ENCODE measurements around the gene RNF4.

The RNF4 gene

DNA sequence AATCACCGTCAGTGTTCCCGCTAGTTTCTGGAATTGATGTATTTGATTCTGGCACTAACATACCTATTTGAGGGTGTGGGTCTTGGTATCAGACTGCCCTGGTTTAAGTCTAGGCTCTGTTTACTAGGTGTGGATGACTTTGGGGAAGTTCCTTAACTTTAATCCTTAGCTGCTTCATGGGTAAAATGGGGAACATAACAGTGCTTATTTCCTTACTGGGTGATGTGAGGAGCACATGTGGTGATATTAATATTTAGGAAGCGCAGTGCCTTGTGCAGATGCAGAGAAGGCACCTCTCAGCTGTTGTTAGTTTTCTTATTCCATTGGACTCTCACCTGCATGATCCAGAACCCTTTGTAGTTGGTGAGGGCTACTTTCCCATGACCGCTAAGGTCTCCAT lies 17.1 kb downstream of the RNF4 start:
- Histone ChIP-seq H3K9me3 (ENCODE audit: insufficient read depth, low read depth, low read length) (no peaks in the 10 kb centered on the region), H3K9ac (ENCODE audit: low read depth, low read length) (no peak overlapping the region), H3K27me3 (ENCODE audit: insufficient read depth, low read length) (no peaks in the 10 kb centered on the region), H3K36me3 (ENCODE audit: insufficient read depth, low read depth, low read length) (peaks cover 20% of the 10 kb centered on the region), H3K4me1 (ENCODE audit: insufficient read depth, low read length) (peaks cover 12% of the 10 kb centered on the region; the same call in 1 of the 2 replicates), H3K4me3 (ENCODE audit: low read length) (no peak overlapping the region), H3K27ac (ENCODE audit: low read length) (no peak overlapping the region)

DNA sequence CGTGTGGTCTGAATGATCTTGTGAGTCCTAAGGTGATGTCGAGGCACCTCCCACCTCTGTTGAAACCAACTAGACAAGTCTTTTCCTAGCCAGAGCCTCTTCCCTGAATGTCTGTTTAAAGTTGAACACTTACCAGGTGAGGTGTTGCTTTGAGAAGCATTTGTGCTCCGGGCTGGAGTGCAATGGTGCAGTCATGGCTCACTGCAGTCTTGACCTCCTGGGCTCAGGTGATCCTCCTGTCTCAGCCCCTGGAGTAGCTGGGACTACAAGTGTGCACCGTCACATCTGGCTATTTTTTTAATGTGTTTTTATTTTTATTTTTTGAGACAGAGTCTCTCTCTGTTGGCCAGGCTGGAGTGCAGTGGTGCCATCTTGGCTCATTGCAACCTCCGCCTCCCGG lies 18.1 kb downstream of the RNF4 start:
- Histone ChIP-seq H3K27ac (ENCODE audit: low read length) (no peak overlapping the region), H3K9ac (ENCODE audit: low read depth, low read length) (no peak overlapping the region), H3K4me3 (ENCODE audit: low read length) (no peak overlapping the region), H3K36me3 (ENCODE audit: insufficient read depth, low read depth, low read length) (peaks cover 27% of the 10 kb centered on the region), H3K4me1 (ENCODE audit: insufficient read depth, low read length) (peaks cover 6% of the 10 kb centered on the region; the same call in 1 of the 2 replicates), H3K9me3 (ENCODE audit: insufficient read depth, low read depth, low read length) (no peaks in the 10 kb centered on the region), H3K27me3 (ENCODE audit: insufficient read depth, low read length) (no peaks in the 10 kb centered on the region)

DNA sequence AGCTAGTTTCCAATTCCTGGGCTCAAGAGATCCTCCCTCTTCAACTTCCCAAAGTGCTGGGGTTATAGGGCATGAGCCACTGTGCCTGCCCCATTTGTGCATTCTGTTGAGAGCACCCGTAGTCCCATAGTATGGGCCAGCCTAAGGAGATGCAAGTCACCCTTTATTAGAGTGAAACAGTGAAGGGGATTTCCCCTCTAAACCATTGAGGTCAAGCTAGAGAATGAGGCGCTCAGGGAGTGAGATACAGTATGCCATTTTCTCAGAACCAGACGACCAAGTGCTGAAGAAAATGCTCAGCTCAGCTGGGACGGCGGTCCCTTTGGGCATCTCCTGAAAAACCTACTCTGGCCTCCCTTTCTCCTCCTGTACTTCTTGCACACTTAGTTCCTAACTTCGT lies 18.7 kb downstream of the RNF4 start:
- Histone ChIP-seq H3K36me3 (ENCODE audit: insufficient read depth, low read depth, low read length) (peaks cover 33% of the 10 kb centered on the region), H3K9ac (ENCODE audit: low read depth, low read length) (no peak overlapping the region), H3K4me1 (ENCODE audit: insufficient read depth, low read length) (no peaks in the 10 kb centered on the region)

DNA sequence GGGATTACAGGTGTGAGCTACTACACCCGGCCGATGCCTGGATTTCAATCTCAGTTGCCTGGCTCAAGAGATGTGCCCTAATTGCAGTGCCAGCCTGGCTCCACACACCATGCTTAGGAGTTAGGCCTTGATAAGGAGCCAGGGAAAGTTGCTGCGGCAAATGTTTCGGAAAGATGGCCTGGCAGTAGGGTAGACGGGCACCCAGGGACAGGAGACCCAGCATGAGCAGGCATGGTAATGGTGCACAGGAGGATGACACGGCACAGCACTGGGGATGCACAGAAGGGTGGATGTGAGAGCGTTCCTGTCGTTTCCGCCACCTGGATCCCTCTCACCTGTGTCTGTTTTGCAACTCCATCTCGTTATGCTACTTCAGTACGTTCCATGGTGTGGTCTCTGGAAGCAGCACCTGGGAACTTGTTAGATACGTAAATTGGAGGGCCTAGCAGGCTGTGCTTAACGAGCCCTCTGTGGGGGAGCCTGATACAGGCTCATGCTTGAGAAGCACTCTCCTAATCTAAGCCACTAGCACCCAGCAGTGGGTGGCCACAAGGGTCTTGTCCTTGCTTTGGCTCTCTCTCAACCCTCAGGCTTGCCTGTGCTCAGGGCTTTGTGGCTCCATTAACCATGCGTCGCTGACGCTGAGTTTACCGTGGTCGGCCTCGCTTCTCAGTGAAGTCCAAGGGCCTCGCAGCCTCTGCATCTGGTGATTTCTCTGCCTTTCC lies 20.3 kb downstream of the RNF4 start:
- Histone ChIP-seq H3K27ac (ENCODE audit: low read length) (no peak overlapping the region), H3K9me3 (ENCODE audit: insufficient read depth, low read depth, low read length) (no peaks in the 10 kb centered on the region), H3K36me3 (ENCODE audit: insufficient read depth, low read depth, low read length) (peaks cover 47% of the 10 kb centered on the region), H3K4me3 (ENCODE audit: low read length) (no peak overlapping the region), H3K27me3 (ENCODE audit: insufficient read depth, low read length) (no peaks in the 10 kb centered on the region), H3K4me1 (ENCODE audit: insufficient read depth, low read length) (no peaks in the 10 kb centered on the region), H3K9ac (ENCODE audit: low read depth, low read length) (no peak overlapping the region)

More for the DNA sequence above, 18.7 kb downstream of the RNF4 start:
- H3K27me3 ChIP-seq (ENCODE audit: insufficient read depth, low read length): no peaks in the 10 kb centered on the region
- no peaks in the 10 kb centered on the region for H3K9me3 ChIP-seq (ENCODE audit: insufficient read depth, low read depth, low read length)
- H3K4me3 ChIP-seq (ENCODE audit: low read length): no peak overlapping the region
- no peak overlapping the region for H3K27ac ChIP-seq (ENCODE audit: low read length)

DNA sequence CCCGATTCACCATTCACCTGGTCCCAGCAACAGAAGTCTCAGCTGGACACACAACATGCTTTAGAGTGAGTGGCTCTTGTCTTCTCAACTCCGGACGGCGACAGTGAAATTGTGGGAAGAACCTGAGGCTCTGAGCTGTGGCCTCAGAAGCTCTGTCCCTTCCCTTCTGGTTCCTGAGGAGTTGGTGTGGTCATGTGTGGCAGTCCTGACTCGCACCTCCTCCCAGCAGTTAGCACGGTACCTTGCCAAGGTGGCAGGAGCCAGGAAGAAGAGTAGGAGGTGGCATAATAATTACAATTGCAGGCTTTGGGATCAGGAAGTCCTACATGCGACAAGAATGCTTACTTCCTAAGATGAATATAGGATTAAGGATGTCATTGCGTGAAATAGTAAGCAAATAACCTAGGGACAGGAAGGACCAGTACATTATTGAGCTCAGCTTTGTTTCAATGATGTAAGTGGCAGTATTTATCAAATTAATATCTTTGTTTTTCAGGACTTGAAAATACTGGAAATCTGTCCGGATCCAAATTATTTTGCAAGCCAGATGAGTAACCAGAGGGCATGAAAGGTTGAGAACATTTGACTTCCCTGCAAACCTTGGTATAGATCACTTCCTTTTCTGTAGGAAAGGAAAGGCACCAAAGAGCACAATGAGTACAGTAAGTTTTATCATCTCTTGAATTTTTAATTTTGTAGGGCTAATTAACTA lies 21.1 kb downstream of the RNF4 start:
- H3K4me1 ChIP-seq (ENCODE audit: insufficient read depth, low read length): no peaks in the 10 kb centered on the region
- no peaks in the 10 kb centered on the region for H3K27me3 ChIP-seq (ENCODE audit: insufficient read depth, low read length)
- H3K9ac ChIP-seq (ENCODE audit: low read depth, low read length): no peak overlapping the region
- H3K4me3 ChIP-seq (ENCODE audit: low read length): no peak overlapping the region
- no peak overlapping the region for H3K27ac ChIP-seq (ENCODE audit: low read length)
- no peaks in the 10 kb centered on the region for H3K9me3 ChIP-seq (ENCODE audit: insufficient read depth, low read depth, low read length)
- H3K36me3 ChIP-seq (ENCODE audit: insufficient read depth, low read depth, low read length): peaks cover 51% of the 10 kb centered on the region

DNA sequence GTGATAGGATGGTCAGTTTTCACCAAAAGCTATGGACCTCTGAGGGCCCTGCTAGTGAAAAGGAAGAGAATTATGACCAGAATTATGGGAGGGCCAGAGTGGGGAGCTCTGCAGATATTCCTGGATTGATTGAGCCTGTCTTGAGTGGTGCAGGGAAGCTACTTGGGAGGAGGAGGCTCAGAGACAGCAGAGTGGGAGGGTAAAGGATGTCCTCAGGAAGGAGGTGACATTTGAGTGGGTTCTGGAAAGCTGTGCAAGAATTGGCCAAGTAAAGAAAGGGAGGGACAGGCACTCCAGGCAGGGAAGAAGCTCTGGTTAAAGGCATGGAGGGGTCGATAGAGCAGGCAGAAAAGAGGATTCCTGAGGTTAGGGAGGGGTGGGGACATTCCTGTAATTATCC lies 24.1 kb downstream of the RNF4 start:
- Histone ChIP-seq H3K4me3 (ENCODE audit: low read length) (no peak overlapping the region), H3K9me3 (ENCODE audit: insufficient read depth, low read depth, low read length) (no peaks in the 10 kb centered on the region), H3K9ac (ENCODE audit: low read depth, low read length) (no peak overlapping the region), H3K27ac (ENCODE audit: low read length) (no peak overlapping the region), H3K27me3 (ENCODE audit: insufficient read depth, low read length) (no peaks in the 10 kb centered on the region), H3K36me3 (ENCODE audit: insufficient read depth, low read depth, low read length) (peaks cover 80% of the 10 kb centered on the region), H3K4me1 (ENCODE audit: insufficient read depth, low read length) (no peaks in the 10 kb centered on the region)

DNA sequence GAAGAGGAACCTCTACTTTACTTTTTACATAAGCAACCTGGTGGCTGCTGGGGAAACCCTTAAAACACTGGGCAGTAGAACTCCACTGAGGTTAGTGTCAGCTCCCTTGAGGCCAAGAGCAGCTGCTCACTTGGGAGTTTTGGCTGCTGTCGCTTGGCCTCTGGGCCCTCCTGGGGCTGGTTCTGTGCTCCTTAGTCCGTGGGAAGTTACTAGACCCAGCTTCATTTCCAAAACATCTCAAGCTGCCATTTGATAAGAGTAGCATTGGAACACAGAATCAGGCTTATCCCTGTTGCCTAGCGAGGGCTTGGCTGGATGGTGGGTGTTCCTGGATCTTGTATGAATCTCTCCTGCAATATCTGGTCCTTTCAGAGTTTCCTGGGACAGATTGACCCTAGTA lies 26.1 kb downstream of the RNF4 start:
- H3K4me3 ChIP-seq (ENCODE audit: low read length): no peak overlapping the region
- no peaks in the 10 kb centered on the region for H3K9me3 ChIP-seq (ENCODE audit: insufficient read depth, low read depth, low read length)
- no peaks in the 10 kb centered on the region for H3K27me3 ChIP-seq (ENCODE audit: insufficient read depth, low read length)
- peaks cover 93% of the 10 kb centered on the region for H3K36me3 ChIP-seq (ENCODE audit: insufficient read depth, low read depth, low read length)
- H3K27ac ChIP-seq (ENCODE audit: low read length): no peak overlapping the region
- no peak overlapping the region for H3K9ac ChIP-seq (ENCODE audit: low read depth, low read length)
- no peaks in the 10 kb centered on the region for H3K4me1 ChIP-seq (ENCODE audit: insufficient read depth, low read length)

DNA sequence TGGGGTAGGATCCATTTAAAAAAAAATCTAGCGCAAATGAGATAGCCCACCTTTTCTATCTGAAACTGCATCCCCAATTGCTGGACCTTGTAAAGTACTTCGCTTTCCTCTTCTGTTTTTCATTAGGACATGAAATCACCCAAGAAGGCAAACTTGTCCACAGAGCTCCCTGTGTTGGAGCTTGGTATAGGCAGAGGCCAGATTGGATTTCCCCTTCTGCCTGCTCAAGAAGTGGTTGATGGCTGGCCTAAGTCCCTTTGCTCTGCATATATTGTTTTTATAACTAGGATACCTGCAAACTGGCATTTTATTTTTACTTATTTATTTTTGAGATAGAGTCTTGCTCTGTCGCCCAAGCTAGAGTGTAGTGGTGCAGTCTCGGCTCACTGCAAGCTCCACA lies 28.4 kb downstream of the RNF4 start:
- H3K4me1 ChIP-seq (ENCODE audit: insufficient read depth, low read length): no peaks in the 10 kb centered on the region
- no peaks in the 10 kb centered on the region for H3K27me3 ChIP-seq (ENCODE audit: insufficient read depth, low read length)
- no peak overlapping the region for H3K9ac ChIP-seq (ENCODE audit: low read depth, low read length)
- H3K4me3 ChIP-seq (ENCODE audit: low read length): no peak overlapping the region
- no peaks in the 10 kb centered on the region for H3K9me3 ChIP-seq (ENCODE audit: insufficient read depth, low read depth, low read length)
- no peak overlapping the region for H3K27ac ChIP-seq (ENCODE audit: low read length)
- peaks cover 93% of the 10 kb centered on the region for H3K36me3 ChIP-seq (ENCODE audit: insufficient read depth, low read depth, low read length)

DNA sequence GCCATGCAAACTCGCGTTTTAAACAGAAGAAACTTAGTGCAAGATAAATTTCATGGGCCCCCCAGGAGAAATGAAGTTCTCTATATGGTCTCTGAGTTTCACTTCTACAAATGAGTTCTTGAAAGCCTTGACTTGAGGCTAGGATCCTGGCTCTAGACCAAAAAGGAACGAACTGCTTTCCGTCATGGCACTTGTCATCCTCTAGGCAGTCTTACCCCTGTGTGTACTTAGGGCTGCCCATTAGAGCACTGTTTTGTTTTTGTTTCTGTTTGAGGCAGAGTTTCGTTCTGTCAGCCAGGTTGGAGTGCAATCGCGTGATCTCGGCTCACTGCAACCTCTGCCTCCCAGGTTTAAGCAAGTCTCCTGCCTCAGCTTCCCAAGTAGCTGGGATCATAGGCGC lies 29.0 kb downstream of the RNF4 start:
- H3K4me3 ChIP-seq (ENCODE audit: low read length): no peak overlapping the region
- peaks cover 90% of the 10 kb centered on the region for H3K36me3 ChIP-seq (ENCODE audit: insufficient read depth, low read depth, low read length)
- H3K9ac ChIP-seq (ENCODE audit: low read depth, low read length): no peak overlapping the region
- H3K27me3 ChIP-seq (ENCODE audit: insufficient read depth, low read length): no peaks in the 10 kb centered on the region
- H3K9me3 ChIP-seq (ENCODE audit: insufficient read depth, low read depth, low read length): no peaks in the 10 kb centered on the region
- H3K27ac ChIP-seq (ENCODE audit: low read length): no peak overlapping the region
- H3K4me1 ChIP-seq (ENCODE audit: insufficient read depth, low read length): no peaks in the 10 kb centered on the region

DNA sequence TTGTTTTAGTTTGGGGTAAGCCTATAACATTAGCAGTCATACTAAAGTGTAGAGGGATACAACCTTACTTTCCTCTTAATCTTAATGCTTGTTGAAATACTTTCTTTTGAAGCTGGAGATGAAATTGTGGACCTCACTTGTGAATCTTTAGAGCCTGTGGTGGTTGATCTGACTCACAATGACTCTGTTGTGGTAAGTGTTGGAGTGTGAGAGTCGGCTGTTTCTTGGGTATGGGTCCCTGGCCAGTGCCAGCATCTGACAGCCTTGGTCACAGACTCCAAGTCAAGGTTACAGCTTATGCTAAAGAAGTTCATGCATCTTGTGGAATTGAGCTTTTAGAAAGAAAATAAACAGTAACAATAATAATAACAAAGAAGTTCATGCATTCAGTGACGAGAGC lies 31.6 kb downstream of the RNF4 start:
- Histone ChIP-seq H3K4me1 (ENCODE audit: insufficient read depth, low read length) (no peaks in the 10 kb centered on the region), H3K36me3 (ENCODE audit: insufficient read depth, low read depth, low read length) (peaks cover 85% of the 10 kb centered on the region), H3K9me3 (ENCODE audit: insufficient read depth, low read depth, low read length) (no peaks in the 10 kb centered on the region), H3K27ac (ENCODE audit: low read length) (no peak overlapping the region), H3K9ac (ENCODE audit: low read depth, low read length) (no peak overlapping the region), H3K4me3 (ENCODE audit: low read length) (no peak overlapping the region), H3K27me3 (ENCODE audit: insufficient read depth, low read length) (no peaks in the 10 kb centered on the region)

DNA sequence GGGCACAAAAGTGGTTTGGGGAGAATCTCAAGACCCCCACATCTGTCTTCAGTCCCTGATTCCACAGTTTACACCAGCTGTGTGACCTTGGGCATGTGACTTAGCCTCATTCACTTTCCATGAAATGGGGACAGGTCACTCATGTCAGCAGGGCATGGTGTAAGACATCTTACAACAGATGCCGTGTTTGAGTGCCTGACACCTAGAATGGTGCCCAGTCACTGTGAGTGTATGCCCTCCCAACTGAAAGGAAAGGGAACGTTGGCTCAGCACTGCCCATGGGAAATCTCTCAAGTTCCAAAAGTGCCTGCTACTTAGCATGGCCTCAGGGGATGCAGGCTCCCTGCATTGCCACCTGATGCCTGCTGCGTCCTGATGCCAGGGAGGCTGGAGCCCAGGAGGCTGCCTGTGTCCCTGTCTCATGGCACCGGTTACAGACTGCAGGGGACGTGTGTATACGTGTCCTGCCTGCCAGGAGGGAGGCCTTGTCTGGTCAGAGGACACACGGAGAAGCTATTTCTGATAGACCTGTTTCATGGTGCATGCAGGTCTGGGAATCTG lies 32.2 kb downstream of the RNF4 start:
- no peak overlapping the region for H3K9ac ChIP-seq (ENCODE audit: low read depth, low read length)
- no peaks in the 10 kb centered on the region for H3K9me3 ChIP-seq (ENCODE audit: insufficient read depth, low read depth, low read length)
- no peaks in the 10 kb centered on the region for H3K27me3 ChIP-seq (ENCODE audit: insufficient read depth, low read length)
- H3K27ac ChIP-seq (ENCODE audit: low read length): no peak overlapping the region
- H3K4me3 ChIP-seq (ENCODE audit: low read length): no peak overlapping the region
- H3K4me1 ChIP-seq (ENCODE audit: insufficient read depth, low read length): no peaks in the 10 kb centered on the region
- H3K36me3 ChIP-seq (ENCODE audit: insufficient read depth, low read depth, low read length): peaks cover 86% of the 10 kb centered on the region

DNA sequence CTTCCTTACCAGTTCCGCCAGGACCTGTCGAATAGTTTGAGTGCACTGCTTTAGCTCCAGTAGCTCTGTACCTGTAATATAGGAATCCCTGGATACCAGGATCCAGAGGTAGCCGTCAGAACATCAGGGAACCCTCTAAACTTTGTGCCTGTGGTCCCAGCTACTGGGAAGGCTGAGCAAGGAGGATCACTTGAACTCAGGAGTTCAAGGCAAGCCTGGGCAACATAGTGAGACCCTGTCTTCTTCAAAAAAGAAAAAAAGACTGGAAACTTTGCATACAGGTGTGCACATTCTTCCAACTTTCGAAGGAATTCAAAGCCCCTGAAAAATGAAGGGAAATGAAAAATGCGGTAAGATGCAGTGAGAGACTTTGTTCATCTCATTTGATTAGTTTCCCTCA lies 34.9 kb downstream of the RNF4 start:
- peaks cover 83% of the 10 kb centered on the region for H3K36me3 ChIP-seq (ENCODE audit: insufficient read depth, low read depth, low read length)

More for the DNA sequence above, 34.9 kb downstream of the RNF4 start:
- H3K27ac ChIP-seq (ENCODE audit: low read length): no peak overlapping the region
- H3K27me3 ChIP-seq (ENCODE audit: insufficient read depth, low read length): no peaks in the 10 kb centered on the region
- H3K9me3 ChIP-seq (ENCODE audit: insufficient read depth, low read depth, low read length): no peaks in the 10 kb centered on the region
- no peaks in the 10 kb centered on the region for H3K4me1 ChIP-seq (ENCODE audit: insufficient read depth, low read length)
- H3K9ac ChIP-seq (ENCODE audit: low read depth, low read length): no peak overlapping the region
- no peak overlapping the region for H3K4me3 ChIP-seq (ENCODE audit: low read length)

Measured in iPS-20b (cell line).